ENCODE results near the gene NEBL.
"Not testable (repeated sequence)": the region's sequence is repeated elsewhere in the genome, so short reads cannot be mapped to it uniquely, and the experiment has no call there.

Gene NEBL

GRCh38 chr10:20897146-20897825, at the start of gene NEBL:
Gene NEBL, minus strand, starts transcription at chr10:20897311. Its CDS starts 106 bp downstream, at chr10:20897205.
- Histone ChIP-seq H3K4me3 (no peak within 1 kb of the TSS), H3K9ac (ENCODE audit: insufficient read length) (no peak within 1 kb of the TSS), H3K27ac (no peak within 1 kb of the TSS), H3K9me3 (ENCODE audit: low read depth, low read length) (no peaks in the 10 kb centered on the region), H3K36me3 (ENCODE audit: insufficient read depth, low read length) (no peaks in the 10 kb centered on the region)
- TF ChIP-seq EZH2 (IDR thresholded peaks at IDR 0.05) (no peak), POLR2AphosphoS5 (IDR thresholded peaks at IDR 0.05; ENCODE audit: borderline replicate concordance, low read depth, low read length) (no peak), FOXP2 (optimal IDR thresholded peaks at IDR 0.05; ENCODE audit: control extremely low read depth, extremely low read length, insufficient read depth) (no peak)
- no peak for DNase-seq (ENCODE audit: low read depth, low spot score)

GRCh38 chr10:20945546-20946332, 48.6 kb upstream of the NEBL start:
- DNase-seq (ENCODE audit: low read depth, low spot score) = no peak
- H3K36me3 ChIP-seq (ENCODE audit: insufficient read depth, low read length) = no peaks in the 10 kb centered on the region
- H3K27ac ChIP-seq = no peak overlapping the region
- H3K4me3 ChIP-seq = no peak overlapping the region
- H3K9me3 ChIP-seq (ENCODE audit: low read depth, low read length) = no peaks in the 10 kb centered on the region
- no peak overlapping the region for H3K9ac ChIP-seq (ENCODE audit: insufficient read length)
- no peak for TF ChIP-seq FOXP2 (optimal IDR thresholded peaks at IDR 0.05; ENCODE audit: control extremely low read depth, extremely low read length, insufficient read depth)
- TF ChIP-seq POLR2AphosphoS5 (IDR thresholded peaks at IDR 0.05; ENCODE audit: borderline replicate concordance, low read depth, low read length) = no peak
- no peak for TF ChIP-seq EZH2 (IDR thresholded peaks at IDR 0.05)

GRCh38 chr10:20944789-20945502, 47.8 kb upstream of the NEBL start:
- Histone ChIP-seq H3K4me3 (no peak overlapping the region), H3K9me3 (ENCODE audit: low read depth, low read length) (no peaks in the 10 kb centered on the region), H3K36me3 (ENCODE audit: insufficient read depth, low read length) (no peaks in the 10 kb centered on the region), H3K27ac (no peak overlapping the region), H3K9ac (ENCODE audit: insufficient read length) (no peak overlapping the region)
- DNase-seq (ENCODE audit: low read depth, low spot score) = no peak
- no peak for TF ChIP-seq FOXP2 (optimal IDR thresholded peaks at IDR 0.05; ENCODE audit: control extremely low read depth, extremely low read length, insufficient read depth)
- TF ChIP-seq POLR2AphosphoS5 (IDR thresholded peaks at IDR 0.05; ENCODE audit: borderline replicate concordance, low read depth, low read length) = no peak
- TF ChIP-seq EZH2 (IDR thresholded peaks at IDR 0.05) = no peak

- not testable (repeated sequence) for H3K4me3 ChIP-seq; H3K9me3 ChIP-seq (ENCODE audit: low read depth, low read length); H3K9ac ChIP-seq (ENCODE audit: insufficient read length); H3K36me3 ChIP-seq (ENCODE audit: insufficient read depth, low read length); H3K27ac ChIP-seq; DNase-seq (ENCODE audit: low read depth, low spot score)
Observed at GRCh38 chr10:20939414-20939813, 42.3 kb upstream of the NEBL start.

GRCh38 chr10:20936396-20936795, 39.3 kb upstream of the NEBL start:
- H3K4me3 ChIP-seq = no peak overlapping the region
- no peak overlapping the region for H3K27ac ChIP-seq
- H3K9me3 ChIP-seq (ENCODE audit: low read depth, low read length) = no peaks in the 10 kb centered on the region
- H3K36me3 ChIP-seq (ENCODE audit: insufficient read depth, low read length) = no peaks in the 10 kb centered on the region
- no peak overlapping the region for H3K9ac ChIP-seq (ENCODE audit: insufficient read length)
- no peak for DNase-seq (ENCODE audit: low read depth, low spot score)
- TF ChIP-seq POLR2AphosphoS5 (IDR thresholded peaks at IDR 0.05; ENCODE audit: borderline replicate concordance, low read depth, low read length) (no peak), FOXP2 (optimal IDR thresholded peaks at IDR 0.05; ENCODE audit: control extremely low read depth, extremely low read length, insufficient read depth) (no peak), EZH2 (IDR thresholded peaks at IDR 0.05) (no peak)

GRCh38 chr10:20935931-20936330, 38.8 kb upstream of the NEBL start:
- no peak for TF ChIP-seq POLR2AphosphoS5 (IDR thresholded peaks at IDR 0.05; ENCODE audit: borderline replicate concordance, low read depth, low read length)
- TF ChIP-seq FOXP2 (optimal IDR thresholded peaks at IDR 0.05; ENCODE audit: control extremely low read depth, extremely low read length, insufficient read depth) = no peak
- no peak for TF ChIP-seq EZH2 (IDR thresholded peaks at IDR 0.05)
- Histone ChIP-seq H3K4me3 (no peak overlapping the region), H3K9me3 (ENCODE audit: low read depth, low read length) (no peaks in the 10 kb centered on the region), H3K9ac (ENCODE audit: insufficient read length) (no peak overlapping the region), H3K36me3 (ENCODE audit: insufficient read depth, low read length) (no peaks in the 10 kb centered on the region), H3K27ac (no peak overlapping the region)
- no peak for DNase-seq (ENCODE audit: low read depth, low spot score)

- Histone ChIP-seq H3K36me3 (ENCODE audit: insufficient read depth, low read length) (no peaks in the 10 kb centered on the region), H3K27ac (no peak overlapping the region), H3K9ac (ENCODE audit: insufficient read length) (no peak overlapping the region), H3K4me3 (no peak overlapping the region), H3K9me3 (ENCODE audit: low read depth, low read length) (no peaks in the 10 kb centered on the region)
- DNase-seq (ENCODE audit: low read depth, low spot score) = no peak
- no peak for TF ChIP-seq EZH2 (IDR thresholded peaks at IDR 0.05)
- no peak for TF ChIP-seq FOXP2 (optimal IDR thresholded peaks at IDR 0.05; ENCODE audit: control extremely low read depth, extremely low read length, insufficient read depth)
- TF ChIP-seq POLR2AphosphoS5 (IDR thresholded peaks at IDR 0.05; ENCODE audit: borderline replicate concordance, low read depth, low read length) = no peak
Observed at GRCh38 chr10:20935301-20935700, 38.2 kb upstream of the NEBL start.

- no peak for TF ChIP-seq EZH2 (IDR thresholded peaks at IDR 0.05)
- no peak for TF ChIP-seq FOXP2 (optimal IDR thresholded peaks at IDR 0.05; ENCODE audit: control extremely low read depth, extremely low read length, insufficient read depth)
- TF ChIP-seq POLR2AphosphoS5 (IDR thresholded peaks at IDR 0.05; ENCODE audit: borderline replicate concordance, low read depth, low read length) = no peak
- H3K4me3 ChIP-seq = no peak overlapping the region
- H3K36me3 ChIP-seq (ENCODE audit: insufficient read depth, low read length) = no peaks in the 10 kb centered on the region
- no peak overlapping the region for H3K27ac ChIP-seq
- no peak overlapping the region for H3K9ac ChIP-seq (ENCODE audit: insufficient read length)
- DNase-seq (ENCODE audit: low read depth, low spot score) = no peak
- no peaks in the 10 kb centered on the region for H3K9me3 ChIP-seq (ENCODE audit: low read depth, low read length)
Observed at GRCh38 chr10:20933705-20934104, 36.6 kb upstream of the NEBL start.
